Hepatocyte (in vitro differentiated cells): Measurements from ENCODE around the gene PLEKHA8. TPM values are rescaled to one million over a fixed set of nuclear protein-coding genes. Genes with fewer than 3 reads are reported as not detected.

Experiments
- DNase-seq: peaks from one replicate; pipeline ENCODE4 v3.0.0-alpha.2; 2016; ENCODE audit warnings: low spot score
- H2AFZ ChIP-seq: fragments of 200-600 bp; sonication (generic); 2 replicates; pipeline ENCODE4 v1.6.0; 2016; ENCODE audit warnings: antibody characterized with exemption, mild to moderate bottlenecking
- H3K27ac ChIP-seq: fragments of 200-600 bp; sonication (generic); 2 replicates; pipeline ENCODE4 v1.5.1; 2016; ENCODE audit warnings: mild to moderate bottlenecking
- H3K27me3 ChIP-seq: fragments of 200-600 bp; sonication (generic); 2 replicates; pipeline ENCODE4 v1.6.1; 2016
- H3K36me3 ChIP-seq: fragments of 200-600 bp; sonication (generic); replicated peaks from 2 replicates; pipeline ENCODE4 v1.5.1; 2016; ENCODE audit warnings: low read depth; ENCODE audit not compliant: insufficient read depth
- H3K4me1 ChIP-seq: fragments of 200-600 bp; sonication (generic); 2 replicates; pipeline ENCODE4 v1.5.1; 2016; ENCODE audit warnings: mild to moderate bottlenecking, moderate library complexity; ENCODE audit not compliant: insufficient read depth
- H3K4me2 ChIP-seq: fragments of 200-600 bp; sonication (generic); 2 replicates; pipeline ENCODE4 v1.6.0; 2016
- H3K4me3 ChIP-seq: fragments of 200-600 bp; sonication (generic); 2 replicates; pipeline ENCODE4 v1.5.1; 2016; ENCODE audit warnings: mild to moderate bottlenecking
- H3K79me2 ChIP-seq: fragments of 200-600 bp; sonication (generic); 2 replicates; pipeline ENCODE4 v1.6.0; 2017; ENCODE audit warnings: mild to moderate bottlenecking
- H3K9me2 ChIP-seq: fragments of 200-600 bp; sonication (generic); replicated peaks from 2 replicates; pipeline ENCODE4 v1.6.0; 2017; ENCODE audit warnings: mild to moderate bottlenecking; ENCODE audit not compliant: insufficient read depth
- H3K9me3 ChIP-seq: fragments of 200-600 bp; sonication (generic); 2 replicates; pipeline ENCODE4 v1.5.1; 2016; ENCODE audit warnings: low read depth, mild to moderate bottlenecking
- H4K20me1 ChIP-seq: fragments of 200-600 bp; sonication (generic); 2 replicates; pipeline ENCODE4 v1.6.0; 2016; ENCODE audit warnings: mild to moderate bottlenecking; ENCODE audit not compliant: insufficient read depth, poor library complexity, severe bottlenecking
- CTCF ChIP-seq: fragments of 200-600 bp; sonication (generic); IDR thresholded peaks from 2 replicates; pipeline ENCODE4 v1.5.1; 2016; ENCODE audit warnings: antibody characterized with exemption, mild to moderate bottlenecking; ENCODE audit not compliant: poor library complexity
- EZH2 ChIP-seq: fragments of 200-600 bp; sonication (generic); IDR thresholded peaks from 2 replicates; pipeline ENCODE4 v1.6.1; 2016; ENCODE audit warnings: antibody characterized with exemption, mild to moderate bottlenecking, borderline replicate concordance
- EZH2phosphoT487 ChIP-seq: fragments of 200-600 bp; sonication (generic); IDR thresholded peaks from one replicate; pipeline ENCODE4 v1.6.1; 2018; ENCODE audit warnings: antibody characterized with exemption, mild to moderate bottlenecking, low read depth, moderate library complexity; ENCODE audit not compliant: unreplicated experiment, severe bottlenecking
- WGBS: methylation state at CpG from one replicate; pipeline ENCODE4 v1.1.6; 2016; ENCODE audit warnings: low lambda C conversion rate; ENCODE audit errors: missing lambda C conversion rate; 5-methylcytosine and 5-hydroxymethylcytosine counted together
- polyA plus RNA-seq: library from polyadenylated mRNA; unstranded; fragments of >200 nt; fragmentation: Nextera tagmentation; extraction: Ambion mirVana; gene quantifications from 2 replicates; pipeline ENCODE4 v1.2.1, GENCODE V29; 2016
- total RNA-seq: library from RNA; depleted of rRNA; stranded (reverse); fragments of >200 nt; gene quantifications from 2 replicates; pipeline ENCODE4 v1.2.3, GENCODE V29; 2014

The PLEKHA8 gene
- total and polyA plus RNA-seq, 2 experiments from 2014 or later = 8.7 to 17.9 TPM

- H3K4me1 ChIP-seq = no peaks in the 10 kb centered on the region
- TF ChIP-seq CTCF = no peak
- 92% methylated on average over 8 of the region's 8 CpGs for WGBS
- H3K27me3 ChIP-seq = no peaks in the 10 kb centered on the region
- H3K9me3 ChIP-seq = no peaks in the 10 kb centered on the region
- H3K4me2 ChIP-seq = no peak overlapping the region
- H4K20me1 ChIP-seq = no peaks in the 10 kb centered on the region
- H3K36me3 ChIP-seq = no peaks in the 10 kb centered on the region
- no peak overlapping the region for H3K4me3 ChIP-seq
- H2AFZ ChIP-seq = no peak overlapping the region
- DNase-seq = no peak
- no peak overlapping the region for H3K27ac ChIP-seq
- no peaks in the 10 kb centered on the region for H3K79me2 ChIP-seq
- H3K9me2 ChIP-seq = no peaks in the 10 kb centered on the region
These were observed 127.3 kb downstream of the PLEKHA8 start for GRCh38 chr7:30155481-30155880.

- TF ChIP-seq CTCF (no peak), EZH2 (no peak), EZH2phosphoT487 (no peak)
- no peaks in the 10 kb centered on the region for H3K36me3 ChIP-seq
- no peaks in the 10 kb centered on the region for H3K9me2 ChIP-seq
- no peak overlapping the region for H3K4me2 ChIP-seq
- H3K9me3 ChIP-seq = no peaks in the 10 kb centered on the region
- no peaks in the 10 kb centered on the region for H3K4me1 ChIP-seq
- H4K20me1 ChIP-seq = no peaks in the 10 kb centered on the region
- no peak overlapping the region for H2AFZ ChIP-seq
- no peak overlapping the region for H3K27ac ChIP-seq
- no peak overlapping the region for H3K4me3 ChIP-seq
- no peaks in the 10 kb centered on the region for H3K27me3 ChIP-seq
- no peaks in the 10 kb centered on the region for H3K79me2 ChIP-seq
- WGBS = 82% methylated on average over 9 of the region's 9 CpGs
- DNase-seq = no peak
These were observed 129.0 kb downstream of the PLEKHA8 start for GRCh38 chr7:30157204-30157603.

GRCh38 chr7:30159163-30159562 is 131.0 kb downstream of the PLEKHA8 start:
- Histone ChIP-seq H2AFZ (no peak overlapping the region), H3K9me3 (no peaks in the 10 kb centered on the region), H3K79me2 (no peaks in the 10 kb centered on the region), H4K20me1 (no peaks in the 10 kb centered on the region), H3K4me2 (no peak overlapping the region), H3K4me1 (peaks cover 6% of the 10 kb centered on the region), H3K9me2 (no peaks in the 10 kb centered on the region), H3K27ac (no peak overlapping the region), H3K27me3 (no peaks in the 10 kb centered on the region), H3K4me3 (no peak overlapping the region), H3K36me3 (no peaks in the 10 kb centered on the region)
- WGBS = 92% methylated on average over 4 of the region's 4 CpGs
- DNase-seq = no peak
- TF ChIP-seq EZH2phosphoT487 (no peak), CTCF (no peak), EZH2 (no peak)

- Histone ChIP-seq H3K4me2 (no peak overlapping the region), H3K27ac (no peak overlapping the region), H3K79me2 (no peaks in the 10 kb centered on the region), H3K4me3 (no peak overlapping the region), H2AFZ (no peak overlapping the region), H3K27me3 (no peaks in the 10 kb centered on the region), H3K9me2 (no peaks in the 10 kb centered on the region), H3K9me3 (no peaks in the 10 kb centered on the region), H3K36me3 (no peaks in the 10 kb centered on the region), H4K20me1 (no peaks in the 10 kb centered on the region), H3K4me1 (peaks cover 6% of the 10 kb centered on the region)
- 64% methylated on average over 6 of the region's 6 CpGs for WGBS
- peak; percentile 30 for DNase-seq
- no peak for TF ChIP-seq CTCF
- no peak for TF ChIP-seq EZH2
These were observed 131.5 kb downstream of the PLEKHA8 start for GRCh38 chr7:30159698-30160143.
